GM21447 (cell line): ENCODE results near the gene NPY2R.

Source experiments
- ATAC-seq: cut with Tn5 transposase; IDR thresholded peaks from one replicate; pipeline ENCODE4 v1.9.1; 2021; ENCODE audit not compliant: unreplicated experiment

The NPY2R gene

DNA sequence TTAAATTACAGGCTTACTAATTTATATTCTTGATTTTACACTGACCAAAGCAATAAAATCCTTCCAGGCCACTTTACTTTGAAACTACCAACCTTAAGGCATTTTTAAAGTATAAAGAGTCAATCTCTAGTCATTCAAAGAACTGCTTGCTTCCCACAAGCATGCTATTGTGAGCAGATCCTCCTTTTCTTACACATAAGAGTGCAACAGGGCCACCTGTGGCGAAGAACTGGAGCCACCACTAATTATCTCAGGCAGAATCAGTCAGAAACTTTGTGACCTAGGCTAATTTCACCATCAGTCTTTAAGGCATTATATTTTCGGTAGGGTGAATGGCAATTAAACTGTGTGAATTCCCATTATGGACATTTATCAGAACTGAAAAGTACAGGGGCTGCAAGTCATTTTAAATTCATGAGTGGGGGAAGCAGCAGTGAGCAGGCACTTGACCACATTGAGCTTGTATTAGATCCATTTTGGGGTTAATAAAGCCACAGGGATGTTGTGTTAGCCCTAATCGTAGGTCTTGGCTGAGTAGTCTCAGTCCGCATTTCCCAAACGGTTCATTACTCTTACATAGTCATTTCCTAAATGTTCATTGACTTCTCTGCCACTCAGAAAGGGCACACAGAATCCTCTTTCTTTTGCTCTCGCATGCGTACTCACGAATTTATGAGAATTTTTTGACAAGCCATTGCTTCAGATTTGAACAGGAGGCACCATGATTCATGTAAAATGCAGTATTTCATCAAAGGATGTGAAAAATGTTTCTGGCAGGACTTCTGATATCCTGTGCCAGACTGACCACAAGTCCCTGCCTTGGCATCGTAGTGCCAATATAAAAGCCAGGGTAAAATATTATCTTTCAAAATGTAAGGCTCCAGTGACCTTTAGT, 39.8 kb downstream of the NPY2R start:
- no peak for ATAC-seq

DNA sequence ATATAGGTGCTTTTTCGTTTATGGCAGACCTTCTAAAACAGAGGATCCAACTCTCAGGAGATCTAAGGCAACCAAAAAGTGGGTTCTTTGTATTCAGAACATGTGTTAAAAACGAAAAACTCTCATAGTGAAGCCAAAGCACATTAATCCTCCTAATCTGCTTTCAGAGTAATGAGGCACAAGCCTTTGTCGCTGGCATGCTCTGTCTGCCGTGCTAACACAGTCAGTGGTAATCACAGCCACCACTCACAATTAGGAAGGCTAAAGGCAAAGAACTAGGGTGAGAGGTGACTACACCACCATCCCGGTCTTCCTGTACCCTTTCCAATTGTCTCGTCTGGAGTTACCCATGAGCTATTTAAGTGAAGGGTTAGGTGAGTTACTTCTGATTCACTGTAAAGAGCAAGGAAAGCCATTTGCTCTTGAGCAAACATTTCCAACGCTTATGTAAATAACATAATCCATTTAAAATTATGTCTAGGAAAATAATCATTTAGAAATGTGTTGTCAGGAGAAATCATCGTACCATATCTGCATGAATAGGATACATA, 40.7 kb downstream of the NPY2R start:
- ATAC-seq, result no peak

- no peak for ATAC-seq
Observed at GRCh38 chr4:155252327-155252726, 43.9 kb downstream of the NPY2R start.

- no peak for ATAC-seq
Observed at GRCh38 chr4:155263480-155263879, 55.0 kb downstream of the NPY2R start.

DNA sequence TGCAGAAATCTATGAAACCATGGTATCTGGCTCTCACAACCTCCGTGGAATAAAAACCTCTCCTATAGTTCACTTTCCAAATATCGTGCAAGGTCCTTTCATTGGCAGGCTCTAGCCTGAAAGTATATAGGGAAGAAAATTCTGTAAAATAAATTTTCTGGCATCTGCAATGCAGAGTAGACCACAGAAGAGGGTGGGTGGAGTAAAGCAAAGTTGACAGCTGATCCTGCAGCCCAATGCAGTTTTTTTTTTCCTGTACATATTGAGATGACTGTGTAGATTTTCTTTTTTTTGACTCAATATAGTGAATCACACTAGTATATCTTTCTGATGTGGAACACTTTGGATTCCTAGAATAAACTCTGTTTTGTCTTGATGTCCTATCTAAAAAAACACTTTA, 56.7 kb downstream of the NPY2R start:
- no peak for ATAC-seq
